Ectodermal cell (in vitro differentiated cells): Measurements from ENCODE around the gene BPHL.
"Not testable (repeated sequence)": the region's sequence is repeated elsewhere in the genome, so short reads cannot be mapped to it uniquely, and the experiment has no call there.

Experiments used
- H3K27ac ChIP-seq: 2 replicates; pipeline ENCODE4 v1.7.0; 2013; ENCODE audit warnings: mild to moderate bottlenecking, low read depth, low read length; ENCODE audit not compliant: insufficient read depth, poor library complexity, severe bottlenecking
- H3K27me3 ChIP-seq: 2 replicates; pipeline ENCODE4 v1.7.0; 2013; ENCODE audit warnings: mild to moderate bottlenecking, low read length; ENCODE audit not compliant: insufficient read depth, control insufficient read depth, poor library complexity, severe bottlenecking
- H3K36me3 ChIP-seq: one replicate; pipeline ENCODE4 v1.7.0; 2013; ENCODE audit warnings: low read length; ENCODE audit not compliant: control insufficient read depth, insufficient read depth
- H3K4me1 ChIP-seq: one replicate; pipeline ENCODE4 v1.7.0; 2013; ENCODE audit warnings: low read length; ENCODE audit not compliant: control insufficient read depth, insufficient read depth
- H3K4me3 ChIP-seq: 2 replicates; pipeline ENCODE4 v1.7.0; 2013; ENCODE audit warnings: low read depth, low read length, control low read depth; ENCODE audit not compliant: insufficient read depth
- H3K9me3 ChIP-seq: 2 replicates; pipeline ENCODE4 v1.7.0; 2013; ENCODE audit warnings: mild to moderate bottlenecking, low read length, moderate library complexity; ENCODE audit not compliant: control insufficient read depth
- WGBS, 2 experiments: methylation state at CpG; one replicate each; pipeline ENCODE4 v1.1.7; 2013; ENCODE audit warnings: missing lambda C conversion rate in 2 of 2; 5-methylcytosine and 5-hydroxymethylcytosine counted together

BPHL gene

GRCh38 chr6:3136292-3137011, 17.9 kb downstream of the BPHL start:
- H3K36me3 ChIP-seq, result peaks cover 61% of the 10 kb centered on the region
- WGBS, 2 experiments, result 82 to 87% methylated on average over 6 to 7 of the region's 8 CpGs
- H3K27ac ChIP-seq, result no peak overlapping the region
- H3K9me3 ChIP-seq, result no peaks in the 10 kb centered on the region
- H3K27me3 ChIP-seq, result no peaks in the 10 kb centered on the region
- H3K4me3 ChIP-seq, result no peak overlapping the region
- H3K4me1 ChIP-seq, result no peaks in the 10 kb centered on the region

GRCh38 chr6:3137057-3137777, 18.7 kb downstream of the BPHL start:
- 95 to 96% methylated on average over 12 of the region's 12 CpGs for WGBS, 2 experiments
- no peaks in the 10 kb centered on the region for H3K4me1 ChIP-seq
- no peaks in the 10 kb centered on the region for H3K27me3 ChIP-seq
- no peak overlapping the region for H3K4me3 ChIP-seq
- no peaks in the 10 kb centered on the region for H3K9me3 ChIP-seq
- H3K36me3 ChIP-seq, result peaks cover 55% of the 10 kb centered on the region
- H3K27ac ChIP-seq, result no peak overlapping the region

GRCh38 chr6:3137873-3138272, 19.4 kb downstream of the BPHL start:
- not testable (repeated sequence) for H3K4me1 ChIP-seq, H3K4me3 ChIP-seq, H3K27me3 ChIP-seq, H3K9me3 ChIP-seq, H3K27ac ChIP-seq
- WGBS, 2 experiments, result 98 to 99% methylated on average over 6 of the region's 6 CpGs
- peaks cover 51% of the 10 kb centered on the region for H3K36me3 ChIP-seq

GRCh38 chr6:3138341-3138740, 19.8 kb downstream of the BPHL start:
- H3K36me3 ChIP-seq, result peaks cover 47% of the 10 kb centered on the region
- 95 to 100% methylated on average over 1 of the region's 1 CpG for WGBS, 2 experiments
- H3K27ac ChIP-seq, result no peak overlapping the region
- no peaks in the 10 kb centered on the region for H3K4me1 ChIP-seq
- no peak overlapping the region for H3K4me3 ChIP-seq
- H3K9me3 ChIP-seq, result no peaks in the 10 kb centered on the region
- H3K27me3 ChIP-seq, result no peaks in the 10 kb centered on the region

- H3K27me3 ChIP-seq, result no peaks in the 10 kb centered on the region
- no peak overlapping the region for H3K4me3 ChIP-seq
- no peaks in the 10 kb centered on the region for H3K9me3 ChIP-seq
- 84 to 86% methylated on average over 14 of the region's 14 CpGs for WGBS, 2 experiments
- no peaks in the 10 kb centered on the region for H3K4me1 ChIP-seq
- no peak overlapping the region for H3K27ac ChIP-seq
- peaks cover 47% of the 10 kb centered on the region for H3K36me3 ChIP-seq
Measured at GRCh38 chr6:3139090-3139903, 20.8 kb downstream of the BPHL start.

GRCh38 chr6:3140201-3140600, 21.7 kb downstream of the BPHL start:
- H3K4me1 ChIP-seq, result no peaks in the 10 kb centered on the region
- H3K9me3 ChIP-seq, result no peaks in the 10 kb centered on the region
- H3K27ac ChIP-seq, result no peak overlapping the region
- WGBS, 2 experiments, result 88 to 93% methylated on average over 20 of the region's 20 CpGs
- H3K27me3 ChIP-seq, result no peaks in the 10 kb centered on the region
- no peak overlapping the region for H3K4me3 ChIP-seq
- peaks cover 52% of the 10 kb centered on the region for H3K36me3 ChIP-seq

- Histone ChIP-seq H3K36me3 (peaks cover 37% of the 10 kb centered on the region), H3K4me3 (no peak overlapping the region), H3K27ac (no peak overlapping the region), H3K27me3 (no peaks in the 10 kb centered on the region), H3K9me3 (no peaks in the 10 kb centered on the region), H3K4me1 (no peaks in the 10 kb centered on the region)
Measured at GRCh38 chr6:3142536-3142935, 24.0 kb downstream of the BPHL start.

GRCh38 chr6:3143158-3143557, 24.6 kb downstream of the BPHL start:
- WGBS, 2 experiments, result 60 to 69% methylated on average over 6 of the region's 6 CpGs
- no peak overlapping the region for H3K27ac ChIP-seq
- no peaks in the 10 kb centered on the region for H3K4me1 ChIP-seq
- no peaks in the 10 kb centered on the region for H3K9me3 ChIP-seq
- H3K36me3 ChIP-seq, result peaks cover 34% of the 10 kb centered on the region
- no peaks in the 10 kb centered on the region for H3K27me3 ChIP-seq
- H3K4me3 ChIP-seq, result no peak overlapping the region

- WGBS, 2 experiments, result 85 to 87% methylated on average over 8 of the region's 8 CpGs
- H3K27me3 ChIP-seq, result no peaks in the 10 kb centered on the region
- no peaks in the 10 kb centered on the region for H3K9me3 ChIP-seq
- H3K36me3 ChIP-seq, result peaks cover 21% of the 10 kb centered on the region
- no peak overlapping the region for H3K27ac ChIP-seq
- no peak overlapping the region for H3K4me3 ChIP-seq
- no peaks in the 10 kb centered on the region for H3K4me1 ChIP-seq
Measured at GRCh38 chr6:3144571-3144970, 26.1 kb downstream of the BPHL start.
